OCI-LY7 (cell line): Measurements from ENCODE around the gene BZW2. TPM values are rescaled to one million over a fixed set of nuclear protein-coding genes. Genes with fewer than 3 reads are reported as not detected.

Experiments used
- BruUV-seq: library from RNA; stranded (reverse); fragments of 400-500 nt; replicated peaks from 2 replicates; lab custom pipeline; 2021; lab: Mats Ljungman, UMichigan
- CTCF ChIA-PET: fragments of 300-600 bp; sonication (Branson Sonifier 250); formaldehyde crosslinking; loops from one replicate; lab custom pipeline; 2022; ENCODE audit warnings: antibody characterized with exemption; ENCODE audit not compliant: unreplicated experiment; lab: Charles Lee
- POLR2A ChIA-PET: fragments of 300-600 bp; sonication (Branson Sonifier 250); formaldehyde crosslinking; loops from one replicate; lab custom pipeline; 2022; ENCODE audit warnings: antibody characterized with exemption; lab: Charles Lee
- DNase-seq: peaks from one replicate; pipeline ENCODE4 v3.0.0-alpha.2; 2015; ENCODE audit warnings: low spot score
- H2AFZ ChIP-seq: fragments of 200-600 bp; sonication (generic), shearing (Covaris generic); 2 replicates; pipeline ENCODE4 v1.6.1; 2014; ENCODE audit warnings: mild to moderate bottlenecking, antibody characterized with exemption, low read length, moderate library complexity
- H3K27ac ChIP-seq: fragments of 200-600 bp; sonication (generic); 2 replicates; pipeline ENCODE4 v1.5.1; 2014; ENCODE audit warnings: mixed run types, low read depth, mild to moderate bottlenecking, moderate library complexity, low read length, inconsistent platforms; ENCODE audit not compliant: poor library complexity, severe bottlenecking
- H3K36me3 ChIP-seq: fragments of 200-600 bp; sonication (generic); 2 replicates; pipeline ENCODE4 v1.6.1; 2014; ENCODE audit warnings: mild to moderate bottlenecking, antibody characterized with exemption, low read length, moderate library complexity, mixed read lengths; ENCODE audit not compliant: insufficient read depth
- H3K4me1 ChIP-seq: fragments of 200-600 bp; sonication (generic); 2 replicates; pipeline ENCODE4 v1.5.1; 2014; ENCODE audit warnings: mild to moderate bottlenecking, low read length; ENCODE audit not compliant: insufficient read depth, poor library complexity, severe bottlenecking
- H3K4me2 ChIP-seq: fragments of 200-600 bp; sonication (generic); 2 replicates; pipeline ENCODE4 v1.6.1; 2014; ENCODE audit warnings: mild to moderate bottlenecking, low read length
- H3K4me3 ChIP-seq: fragments of 200-600 bp; sonication (generic); 2 replicates; pipeline ENCODE4 v1.5.1; 2014; ENCODE audit warnings: mild to moderate bottlenecking, low read depth, low read length; ENCODE audit not compliant: poor library complexity, severe bottlenecking
- H3K79me2 ChIP-seq: fragments of 200-600 bp; sonication (generic); 2 replicates; pipeline ENCODE4 v1.6.1; 2016; ENCODE audit warnings: low read depth, mild to moderate bottlenecking, low read length, moderate library complexity, mixed read lengths; ENCODE audit not compliant: insufficient read depth
- H3K9me2 ChIP-seq: fragments of 200-600 bp; sonication (generic); 2 replicates; pipeline ENCODE4 v1.6.1; 2016; ENCODE audit warnings: mild to moderate bottlenecking, low read length, mixed read lengths; ENCODE audit not compliant: insufficient read depth
- H3K9me3 ChIP-seq: fragments of 200-600 bp; sonication (generic); 2 replicates; pipeline ENCODE4 v1.6.1; 2014; ENCODE audit warnings: mild to moderate bottlenecking, mixed run types, low read length, mixed read lengths
- H4K20me1 ChIP-seq: fragments of 200-600 bp; sonication (generic); 2 replicates; pipeline ENCODE4 v1.6.1; 2014; ENCODE audit warnings: mild to moderate bottlenecking, antibody characterized with exemption, low read length, moderate library complexity, mixed read lengths; ENCODE audit not compliant: insufficient read depth
- EZH2phosphoT487 ChIP-seq: fragments of 200-600 bp; sonication (generic); IDR thresholded peaks from 2 replicates; pipeline ENCODE4 v1.6.1; 2018; ENCODE audit warnings: low read depth, borderline replicate concordance, mild to moderate bottlenecking, mixed run types, antibody characterized with exemption, low read length, moderate library complexity, mixed read lengths
- intact Hi-C: fragments of 100-400 bp; cut with micrococcal nuclease; formaldehyde crosslinking; loops from one replicate; pipeline ENCODE4 v1.10.0; 2022; ENCODE audit not compliant: unreplicated experiment
- total RNA-seq, 2 experiments: library from RNA; depleted of rRNA in 1 of 2; stranded (reverse); fragments of >200 nt in 1 of 2; shearing (Covaris generic) in 1 of 2; gene quantifications; 2 replicates each; pipeline ENCODE4 v1.2.3, GENCODE V29; 2014 to 2022
- TF ChIP-seq, protein P1 (sequence below): fragments of 200-600 bp; sonication (generic); conservative IDR thresholded peaks from 2 replicates; pipeline ENCODE4 v1.5.1; 2014; ENCODE audit warnings: mild to moderate bottlenecking, antibody characterized with exemption, low read length, moderate library complexity, mixed read lengths

BZW2 gene
- total RNA-seq, 2 experiments from 2014 or later: 66.8 to 75.2 TPM

DNA sequence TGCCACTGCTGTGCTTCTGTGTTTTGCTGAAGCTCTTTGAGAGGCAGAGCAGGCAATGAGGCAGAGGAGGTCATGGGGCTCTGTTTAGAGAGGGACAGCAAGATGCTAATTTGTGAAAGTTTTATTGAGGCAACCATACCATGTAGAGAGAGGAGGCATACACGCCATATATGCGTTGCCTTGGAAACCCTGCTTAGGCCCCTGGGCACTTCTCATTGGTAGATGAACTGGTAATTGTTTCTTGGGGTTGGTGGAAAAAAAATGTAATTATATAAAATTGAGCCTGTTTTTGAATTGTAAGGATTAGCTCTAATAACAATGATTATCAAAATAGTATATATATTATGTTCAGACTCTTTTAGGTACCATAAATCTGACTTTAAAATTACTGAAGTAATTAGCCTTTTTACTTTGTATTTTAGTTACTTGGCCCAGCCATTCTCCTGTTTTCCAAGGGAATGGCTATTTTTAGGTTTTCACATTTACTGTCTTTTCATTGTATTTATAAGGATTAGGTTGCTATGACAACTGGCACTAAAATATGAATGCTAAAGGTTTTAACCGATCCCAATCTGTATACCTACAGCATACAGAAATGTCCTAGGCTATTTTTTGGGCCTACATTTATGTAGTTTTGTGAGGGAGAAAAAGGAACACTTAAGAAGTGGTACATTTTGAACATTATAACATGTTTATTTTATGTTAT lies 52.4 kb downstream of the BZW2 start:
- Histone ChIP-seq H4K20me1 (no peaks in the 10 kb centered on the region), H3K4me2 (no peak overlapping the region), H3K27ac (no peak overlapping the region), H2AFZ (no peak overlapping the region), H3K36me3 (peaks cover 99% of the 10 kb centered on the region), H3K9me3 (no peaks in the 10 kb centered on the region), H3K4me1 (no peaks in the 10 kb centered on the region), H3K4me3 (no peak overlapping the region), H3K79me2 (no peaks in the 10 kb centered on the region), H3K9me2 (no peaks in the 10 kb centered on the region)
- TF ChIP-seq, protein P1, sequence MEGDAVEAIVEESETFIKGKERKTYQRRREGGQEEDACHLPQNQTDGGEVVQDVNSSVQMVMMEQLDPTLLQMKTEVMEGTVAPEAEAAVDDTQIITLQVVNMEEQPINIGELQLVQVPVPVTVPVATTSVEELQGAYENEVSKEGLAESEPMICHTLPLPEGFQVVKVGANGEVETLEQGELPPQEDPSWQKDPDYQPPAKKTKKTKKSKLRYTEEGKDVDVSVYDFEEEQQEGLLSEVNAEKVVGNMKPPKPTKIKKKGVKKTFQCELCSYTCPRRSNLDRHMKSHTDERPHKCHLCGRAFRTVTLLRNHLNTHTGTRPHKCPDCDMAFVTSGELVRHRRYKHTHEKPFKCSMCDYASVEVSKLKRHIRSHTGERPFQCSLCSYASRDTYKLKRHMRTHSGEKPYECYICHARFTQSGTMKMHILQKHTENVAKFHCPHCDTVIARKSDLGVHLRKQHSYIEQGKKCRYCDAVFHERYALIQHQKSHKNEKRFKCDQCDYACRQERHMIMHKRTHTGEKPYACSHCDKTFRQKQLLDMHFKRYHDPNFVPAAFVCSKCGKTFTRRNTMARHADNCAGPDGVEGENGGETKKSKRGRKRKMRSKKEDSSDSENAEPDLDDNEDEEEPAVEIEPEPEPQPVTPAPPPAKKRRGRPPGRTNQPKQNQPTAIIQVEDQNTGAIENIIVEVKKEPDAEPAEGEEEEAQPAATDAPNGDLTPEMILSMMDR: no peak
- TF ChIP-seq EZH2phosphoT487: no peak
- BruUV-seq: no TSS peak
- DNase-seq: no peak
- ChIA-PET POLR2A (no interaction called here), CTCF (no interaction called here)
- intact Hi-C loops: loop anchor here (10.0 kb wide), 1 partner anchor 216 kb away; no protein-coding TSS in a partner anchor

GRCh38 chr7:16702441-16702840 lies 56.5 kb downstream of the BZW2 start:
- Histone ChIP-seq H2AFZ (no peak overlapping the region), H3K4me1 (no peaks in the 10 kb centered on the region), H3K4me3 (no peak overlapping the region), H3K79me2 (no peaks in the 10 kb centered on the region), H4K20me1 (no peaks in the 10 kb centered on the region), H3K9me2 (no peaks in the 10 kb centered on the region), H3K9me3 (no peaks in the 10 kb centered on the region), H3K36me3 (peaks cover 96% of the 10 kb centered on the region), H3K27ac (no peak overlapping the region), H3K4me2 (no peak overlapping the region)
- ChIA-PET CTCF (no interaction called here), POLR2A (no interaction called here)
- no TSS peak for BruUV-seq
- no peak for DNase-seq
- intact Hi-C loops: no loop called here
- TF ChIP-seq, protein P1: no peak
- TF ChIP-seq EZH2phosphoT487: no peak

DNA sequence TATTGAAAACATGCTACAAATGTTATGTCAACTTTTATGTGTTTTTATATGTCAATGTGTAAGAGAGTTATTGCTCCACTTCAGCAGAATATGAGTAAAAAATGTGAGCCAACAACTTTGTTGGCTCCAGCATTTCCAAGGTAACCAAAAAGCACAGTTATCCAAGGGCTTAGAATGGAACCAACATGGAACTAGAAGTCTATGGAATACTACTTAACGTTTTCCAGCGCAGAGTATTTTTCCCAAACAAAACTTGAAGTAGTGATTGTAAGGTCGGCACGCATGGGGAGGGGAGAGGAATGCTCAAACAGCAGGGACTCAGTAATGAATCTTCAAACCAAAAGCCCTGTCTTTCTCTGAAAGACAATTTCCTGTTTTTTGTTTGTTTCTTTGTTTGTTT lies 62.5 kb downstream of the BZW2 start:
- Histone ChIP-seq H3K4me3 (no peak overlapping the region), H4K20me1 (no peaks in the 10 kb centered on the region), H3K27ac (no peak overlapping the region), H3K36me3 (peaks cover 64% of the 10 kb centered on the region), H3K4me2 (no peak overlapping the region), H3K9me2 (no peaks in the 10 kb centered on the region), H3K9me3 (no peaks in the 10 kb centered on the region), H2AFZ (no peak overlapping the region), H3K79me2 (no peaks in the 10 kb centered on the region), H3K4me1 (no peaks in the 10 kb centered on the region)
- CTCF ChIA-PET: no interaction called here
- intact Hi-C loops: no loop called here
- no peak for DNase-seq
- TF ChIP-seq, protein P1: no peak
- TF ChIP-seq EZH2phosphoT487: no peak
- POLR2A ChIA-PET: no interaction called here
- no TSS peak for BruUV-seq
